ENCODE measurements around the gene ZNF777. TPM values are rescaled to one million over a fixed set of nuclear protein-coding genes. Genes with fewer than 3 reads are reported as not detected.
A peak's percentile ranks its signal among the peaks of the same experiment; 100 is the strongest.

The ZNF777 gene
- total RNA-seq, 2 experiments from 2014 or later = 13.3 to 16.4 TPM

- no peak for ATAC-seq
- intact Hi-C loops (cut with DNase I, micrococcal nuclease) = no loop called here
- POLR2A ChIA-PET = no interaction called here
- no peaks in the 10 kb centered on the region for H3K4me1 Mint-ChIP-seq
- H3K36me3 Mint-ChIP-seq (ENCODE audit: low read depth) = peaks cover 66% of the 10 kb centered on the region
- no peak overlapping the region for H3K4me3 Mint-ChIP-seq
- CTCF ChIA-PET = interaction anchor here (0.6 to 1.2 kb wide), 3 partner anchors 15 to 332 kb away, joined by 3 read pairs; no protein-coding TSS in a partner anchor
- H3K27me3 Mint-ChIP-seq = no peaks in the 10 kb centered on the region
- no peak overlapping the region for H3K27ac Mint-ChIP-seq
- DNase-seq = no peak
- H3K9me3 Mint-ChIP-seq (ENCODE audit: low read depth) = peaks cover 9% of the 10 kb centered on the region
Measured at GRCh38 chr7:149475121-149476045, 14.5 kb upstream of the ZNF777 start.

GRCh38 chr7:149474309-149475120, 13.7 kb upstream of the ZNF777 start:
- H3K27ac Mint-ChIP-seq = no peak overlapping the region
- H3K36me3 Mint-ChIP-seq (ENCODE audit: low read depth) = peaks cover 61% of the 10 kb centered on the region
- ChIA-PET POLR2A (no interaction called here), CTCF (interaction anchor here (0.7 kb wide), 1 partner anchor 1611 kb away, joined by 3 read pairs; no protein-coding TSS in a partner anchor)
- H3K4me3 Mint-ChIP-seq = no peak overlapping the region
- H3K27me3 Mint-ChIP-seq = no peaks in the 10 kb centered on the region
- peaks cover 9% of the 10 kb centered on the region for H3K9me3 Mint-ChIP-seq (ENCODE audit: low read depth)
- intact Hi-C loops (cut with DNase I, micrococcal nuclease) = no loop called here
- DNase-seq (no peak), ATAC-seq (no peak)
- H3K4me1 Mint-ChIP-seq = no peaks in the 10 kb centered on the region

GRCh38 chr7:149473251-149473650, 12.4 kb upstream of the ZNF777 start:
- ChIA-PET CTCF (no interaction called here), POLR2A (no interaction called here)
- ATAC-seq (no peak), DNase-seq (no peak)
- H3K27ac Mint-ChIP-seq = no peak overlapping the region
- no peaks in the 10 kb centered on the region for H3K4me1 Mint-ChIP-seq
- H3K9me3 Mint-ChIP-seq (ENCODE audit: low read depth) = no peaks in the 10 kb centered on the region
- no peak overlapping the region for H3K4me3 Mint-ChIP-seq
- H3K36me3 Mint-ChIP-seq (ENCODE audit: low read depth) = peaks cover 49% of the 10 kb centered on the region
- intact Hi-C loops (cut with DNase I, micrococcal nuclease) = no loop called here
- no peaks in the 10 kb centered on the region for H3K27me3 Mint-ChIP-seq

- no peak for DNase-seq
- Mint-ChIP-seq H3K27ac (no peak overlapping the region), H3K27me3 (no peaks in the 10 kb centered on the region), H3K4me3 (no peak overlapping the region), H3K9me3 (ENCODE audit: low read depth) (no peaks in the 10 kb centered on the region), H3K36me3 (ENCODE audit: low read depth) (peaks cover 34% of the 10 kb centered on the region), H3K4me1 (no peaks in the 10 kb centered on the region)
- ChIA-PET POLR2A (no interaction called here), CTCF (no interaction called here)
- no peak for ATAC-seq
- intact Hi-C loops (cut with DNase I, micrococcal nuclease) = no loop called here
Measured at GRCh38 chr7:149471289-149471953, 10.6 kb upstream of the ZNF777 start.

- Mint-ChIP-seq H3K27me3 (peaks cover 3% of the 10 kb centered on the region), H3K4me3 (no peak overlapping the region), H3K9me3 (ENCODE audit: low read depth) (no peaks in the 10 kb centered on the region), H3K36me3 (ENCODE audit: low read depth) (peaks cover 26% of the 10 kb centered on the region), H3K27ac (no peak overlapping the region), H3K4me1 (no peaks in the 10 kb centered on the region)
- POLR2A ChIA-PET = no interaction called here
- no peak for ATAC-seq
- CTCF ChIA-PET = interaction anchor here (0.7 to 1.0 kb wide), 2 partner anchors 10 to 154 kb away, joined by 3 read pairs; no protein-coding TSS in a partner anchor
- DNase-seq = no peak
- intact Hi-C loops (cut with DNase I, micrococcal nuclease) = no loop called here
Measured at GRCh38 chr7:149469806-149470205, 8.9 kb upstream of the ZNF777 start.

GRCh38 chr7:149468208-149468607, 7.3 kb upstream of the ZNF777 start:
- CTCF ChIA-PET = interaction anchor here (1.0 kb wide), 1 partner anchor 13 kb away, joined by 6 read pairs; no protein-coding TSS in a partner anchor
- Mint-ChIP-seq H3K27me3 (peaks cover 7% of the 10 kb centered on the region), H3K36me3 (ENCODE audit: low read depth) (peaks cover 14% of the 10 kb centered on the region), H3K4me3 (no peak overlapping the region), H3K27ac (no peak overlapping the region), H3K4me1 (no peaks in the 10 kb centered on the region), H3K9me3 (ENCODE audit: low read depth) (no peaks in the 10 kb centered on the region)
- intact Hi-C loops (cut with DNase I, micrococcal nuclease) = no loop called here
- ATAC-seq = no peak
- POLR2A ChIA-PET = no interaction called here
- no peak for DNase-seq

GRCh38 chr7:149467321-149467859, 6.5 kb upstream of the ZNF777 start:
- no peaks in the 10 kb centered on the region for H3K9me3 Mint-ChIP-seq (ENCODE audit: low read depth)
- H3K4me1 Mint-ChIP-seq = no peaks in the 10 kb centered on the region
- H3K27me3 Mint-ChIP-seq = peaks cover 7% of the 10 kb centered on the region
- H3K36me3 Mint-ChIP-seq (ENCODE audit: low read depth) = peaks cover 6% of the 10 kb centered on the region
- DNase-seq (no peak), ATAC-seq (no peak)
- intact Hi-C loops (cut with DNase I, micrococcal nuclease) = no loop called here
- no peak overlapping the region for H3K27ac Mint-ChIP-seq
- ChIA-PET POLR2A (no interaction called here), CTCF (interaction anchor here (1.0 kb wide), 1 partner anchor 14 kb away, joined by 6 read pairs; no protein-coding TSS in a partner anchor)
- H3K4me3 Mint-ChIP-seq = no peak overlapping the region

GRCh38 chr7:149466364-149466763, 5.5 kb upstream of the ZNF777 start:
- ChIA-PET POLR2A (no interaction called here), CTCF (interaction anchor here (1.3 kb wide), 1 partner anchor 43 kb away, joined by 4 read pairs; no protein-coding TSS in a partner anchor)
- Mint-ChIP-seq H3K4me3 (no peak overlapping the region), H3K27ac (no peak overlapping the region), H3K27me3 (peaks cover 10% of the 10 kb centered on the region), H3K36me3 (ENCODE audit: low read depth) (peaks cover under 1% of the 10 kb centered on the region), H3K9me3 (ENCODE audit: low read depth) (no peaks in the 10 kb centered on the region), H3K4me1 (peaks cover under 1% of the 10 kb centered on the region)
- ATAC-seq (no peak), DNase-seq (no peak)
- intact Hi-C loops (cut with DNase I, micrococcal nuclease) = no loop called here

- no peaks in the 10 kb centered on the region for H3K9me3 Mint-ChIP-seq (ENCODE audit: low read depth)
- intact Hi-C loops (cut with DNase I, micrococcal nuclease) = loop anchor here in 1 of 2 experiments (5.0 kb wide), 1 partner anchor 34 kb away; the partner anchor contains the start of gene ZNF746
- ATAC-seq = no peak
- DNase-seq = no peak
- H3K4me3 Mint-ChIP-seq = no peak overlapping the region
- CTCF ChIA-PET = interaction anchor here (1.3 kb wide), 1 partner anchor 13 kb away, joined by 3 read pairs; no protein-coding TSS in a partner anchor
- no peak overlapping the region for H3K27ac Mint-ChIP-seq
- peaks cover 10% of the 10 kb centered on the region for H3K4me1 Mint-ChIP-seq
- no peaks in the 10 kb centered on the region for H3K36me3 Mint-ChIP-seq (ENCODE audit: low read depth)
- peaks cover 10% of the 10 kb centered on the region for H3K27me3 Mint-ChIP-seq
- POLR2A ChIA-PET = no interaction called here
Measured at GRCh38 chr7:149463500-149464161, 2.8 kb upstream of the ZNF777 start.

- no peak for ATAC-seq
- Mint-ChIP-seq H3K9me3 (ENCODE audit: low read depth) (no peaks in the 10 kb centered on the region), H3K36me3 (ENCODE audit: low read depth) (peaks cover 2% of the 10 kb centered on the region), H3K27me3 (peaks cover 10% of the 10 kb centered on the region), H3K27ac (no peak overlapping the region), H3K4me3 (peak overlapping the region; percentile 15), H3K4me1 (peaks cover 20% of the 10 kb centered on the region)
- DNase-seq = no peak
- intact Hi-C loops (cut with DNase I, micrococcal nuclease) = loop anchor here in 1 of 2 experiments (5.0 kb wide), 1 partner anchor 35 kb away; the partner anchor contains the start of gene ZNF746
- CTCF ChIA-PET = interaction anchor here (1.0 to 1.6 kb wide), 3 partner anchors 20 to 315 kb away, joined by 3 to 4 read pairs (median 4); partner anchors contain the start of gene ZNF398
- POLR2A ChIA-PET = interaction anchor here (0.7 kb wide), 1 partner anchor 58 kb away, joined by 7 read pairs; no protein-coding TSS in a partner anchor
Measured at GRCh38 chr7:149462101-149462520, 1.2 kb upstream of the ZNF777 start.

Data from activated CD4-positive, alpha-beta T cell treated with anti-CD3 and anti-CD28 coated beads for 36 hours (primary cell).